Measurements from ENCODE around the gene TCEAL3. TPM values are rescaled to one million over a fixed set of nuclear protein-coding genes. Genes with fewer than 3 reads are reported as not detected.
"Not testable (repeated sequence)": the region's sequence is repeated elsewhere in the genome, so short reads cannot be mapped to it uniquely, and the experiment has no call there.

The TCEAL3 gene
- total and polyA plus RNA-seq, 2 of the 8 experiments (the other 6 are each of a cell fraction or from before 2014, with no cell fraction given): 4.4 to 12.0 TPM

DNA sequence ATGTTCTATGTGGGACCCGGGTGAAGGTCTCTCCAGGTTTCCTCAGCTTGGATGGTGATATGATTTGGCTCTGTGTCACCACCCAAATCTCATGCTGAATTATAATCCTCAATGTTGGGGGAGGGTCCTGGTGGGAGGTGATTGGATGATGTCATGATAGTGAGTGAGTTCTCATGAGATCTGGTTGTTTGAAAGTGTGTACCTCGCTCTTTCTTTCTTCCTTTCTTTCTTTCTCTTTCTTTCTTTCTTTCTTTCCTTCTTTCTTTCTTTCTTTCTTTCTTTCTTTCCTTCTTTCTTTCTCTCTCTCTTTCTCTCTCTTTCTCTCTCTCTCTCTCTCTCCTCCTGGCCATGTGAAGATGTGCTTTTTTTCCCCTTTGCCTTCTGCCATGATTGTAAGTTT, 51.7 kb downstream of the TCEAL3 start:
- CTCF ChIA-PET (ENCODE audit: partially characterized antibody); H3K9ac ChIP-seq (replicated peaks in 1 of 4; ENCODE audit: extremely low read depth in 1 of 4, low read depth in 3 of 4, low read length in 3 of 4); H2AFZ ChIP-seq (ENCODE audit: low read length); H3K27me3 ChIP-seq (replicated peaks in 1 of 4; ENCODE audit: control insufficient read depth in 3 of 4, extremely low read depth in 1 of 4, insufficient read depth in 3 of 4, low read length in 3 of 4); FAIRE-seq; DNase-seq (ENCODE audit: low read depth in 1 of 2, low spot score in 2 of 2); H3K4me3 ChIP-seq (ENCODE audit: extremely low read depth in 1 of 4, insufficient read depth in 2 of 4, low read depth in 3 of 4, low read length in 4 of 4); H2BK20ac ChIP-seq (ENCODE audit: low read length); H4K5ac ChIP-seq (ENCODE audit: insufficient read length, low read depth, low read length); H3K9me3 ChIP-seq (ENCODE audit: insufficient read depth in 2 of 2, low read depth in 1 of 2, low read length in 1 of 2); H3K4me1 ChIP-seq (replicated peaks in 1 of 4; ENCODE audit: control insufficient read depth in 3 of 4, insufficient read depth in 4 of 4, low read length in 3 of 4); H3K18ac ChIP-seq (ENCODE audit: extremely low read depth, low read length); H2BK15ac ChIP-seq (ENCODE audit: low read length); H3K4ac ChIP-seq (replicated peaks; ENCODE audit: insufficient read length, low read depth, low read length); H3K14ac ChIP-seq (ENCODE audit: insufficient read length); H2BK5ac ChIP-seq (ENCODE audit: low read depth, low read length); H2AK5ac ChIP-seq (ENCODE audit: low read depth, low read length); H4K91ac ChIP-seq (replicated peaks; ENCODE audit: insufficient read length, low read length); POLR2A ChIA-PET (ENCODE audit: partially characterized antibody); H3K23me2 ChIP-seq (ENCODE audit: low read depth, low read length); H3K56ac ChIP-seq (replicated peaks; ENCODE audit: insufficient read length, low read depth, low read length); H2BK12ac ChIP-seq (ENCODE audit: low read depth, low read length); H4K8ac ChIP-seq (ENCODE audit: extremely low read depth, insufficient read depth, low read length); H3K36me3 ChIP-seq (ENCODE audit: control insufficient read depth in 2 of 4, insufficient read depth in 4 of 4, low read length in 3 of 4); H3K79me2 ChIP-seq (ENCODE audit: control insufficient read depth in 1 of 2, insufficient read depth in 2 of 2, low read length in 2 of 2); H4K20me1 ChIP-seq (replicated peaks in 1 of 2; ENCODE audit: control insufficient read depth in 1 of 2, insufficient read depth in 2 of 2, low read length in 2 of 2); H3K27ac ChIP-seq (ENCODE audit: low read depth, low read length); H3K4me2 ChIP-seq (ENCODE audit: insufficient read depth in 1 of 2, low read depth in 2 of 2, low read length in 2 of 2); H2BK120ac ChIP-seq (replicated peaks; ENCODE audit: low read depth, low read length); H3K23ac ChIP-seq (ENCODE audit: insufficient read length); H3K79me1 ChIP-seq (ENCODE audit: low read depth, low read length): not testable (repeated sequence)
- WGBS, 2 experiments (ENCODE audit: extremely low coverage in 1 of 2, insufficient coverage in 1 of 2, insufficient read length in 1 of 2, insufficient replicate concordance in 2 of 2, low coverage in 1 of 2, low lambda C conversion rate in 2 of 2, missing lambda C conversion rate in 1 of 2): 85% methylated on average over 2 of the region's 2 CpGs; no CpG with 5 or more reads in 1 of the 2 experiments

Other genes starting within 250 kb of the TCEAL3 start
- gene BEX3, start 231.4 kb upstream of the TCEAL3 start, total RNA-seq (2021; fragmentation: NEBNext Ultra II Directional; extraction: Animal tissue kit (Norgen Biotek cat#: 25700)): 310 and 330 TPM in 2 replicates
- 282 and 366 TPM in 2 replicates for gene BEX3, start 231.4 kb upstream of the TCEAL3 start, polyA plus RNA-seq (2011; rRNA removed)
- 0.09 and 0.17 TPM in 2 replicates for gene RAB40A, start 88.5 kb upstream of the TCEAL3 start, total RNA-seq (2021; fragmentation: NEBNext Ultra II Directional; extraction: Animal tissue kit (Norgen Biotek cat#: 25700))
- gene RAB40A, start 88.5 kb upstream of the TCEAL3 start, polyA plus RNA-seq (2011; rRNA removed): 0.21 and 0.28 TPM in 2 replicates
- 51.3 and 53.0 TPM in 2 replicates for gene TCEAL4, start 22.4 kb upstream of the TCEAL3 start, total RNA-seq (2021; fragmentation: NEBNext Ultra II Directional; extraction: Animal tissue kit (Norgen Biotek cat#: 25700))
- 7.3 and 10.1 TPM in 2 replicates for gene TCEAL4, start 22.4 kb upstream of the TCEAL3 start, polyA plus RNA-seq (2011; rRNA removed)
- gene TCEAL1, start 21.0 kb downstream of the TCEAL3 start, total RNA-seq (2021; fragmentation: NEBNext Ultra II Directional; extraction: Animal tissue kit (Norgen Biotek cat#: 25700)): 3.9 TPM in 2 replicates
- 3.0 and 4.1 TPM in 2 replicates for gene TCEAL1, start 21.0 kb downstream of the TCEAL3 start, polyA plus RNA-seq (2011; rRNA removed)
- gene MORF4L2, start 78.7 kb downstream of the TCEAL3 start, total RNA-seq (2021; fragmentation: NEBNext Ultra II Directional; extraction: Animal tissue kit (Norgen Biotek cat#: 25700)): 340 and 373 TPM in 2 replicates
- 113 and 235 TPM in 2 replicates for gene MORF4L2, start 78.7 kb downstream of the TCEAL3 start, polyA plus RNA-seq (2011; rRNA removed)
- not detected in 2 replicates for gene TMEM31, start 102.9 kb downstream of the TCEAL3 start, total RNA-seq (2021; fragmentation: NEBNext Ultra II Directional; extraction: Animal tissue kit (Norgen Biotek cat#: 25700))
- 0.31 and 0.65 TPM in 2 replicates for gene TMEM31, start 102.9 kb downstream of the TCEAL3 start, polyA plus RNA-seq (2011; rRNA removed)
- 44.3 and 49.2 TPM in 2 replicates for gene PLP1, start 168.9 kb downstream of the TCEAL3 start, total RNA-seq (2021; fragmentation: NEBNext Ultra II Directional; extraction: Animal tissue kit (Norgen Biotek cat#: 25700))
- 218 and 279 TPM in 2 replicates for gene PLP1, start 168.9 kb downstream of the TCEAL3 start, polyA plus RNA-seq (2011; rRNA removed)
- 0.46 and 0.56 TPM in 2 replicates for gene RAB9B, start 224.3 kb downstream of the TCEAL3 start, total RNA-seq (2021; fragmentation: NEBNext Ultra II Directional; extraction: Animal tissue kit (Norgen Biotek cat#: 25700))
- gene RAB9B, start 224.3 kb downstream of the TCEAL3 start, polyA plus RNA-seq (2011; rRNA removed): 0.13 and 0.26 TPM in 2 replicates